SK-N-SH (cell line): ENCODE data around the gene PDIA4. TPM values are rescaled to one million over a fixed set of nuclear protein-coding genes. Genes with fewer than 3 reads are reported as not detected.

Experiments
- CTCF ChIA-PET: fragments of 300-600, 350-600 bp; formaldehyde crosslinking; extraction: SDS; loops from one replicate; lab custom pipeline; 2021; lab: Yijun Ruan, JAX
- POLR2A ChIA-PET: fragments of 350-600 bp; sonication (Branson Sonifier 250); formaldehyde crosslinking; extraction: SDS; loops from one replicate; lab custom pipeline; 2020; ENCODE audit warnings: antibody characterized with exemption, inconsistent platforms; lab: Yijun Ruan, JAX
- DNase-seq: peaks from one replicate; pipeline ENCODE4 v3.0.0; 2012
- H2AFZ ChIP-seq: fragments of 200-600 bp; sonication (generic); 2 replicates; pipeline ENCODE4 v1.8.1; 2016; ENCODE audit warnings: antibody characterized with exemption, mild to moderate bottlenecking, low read depth
- H3F3A ChIP-seq: fragments of 200-600 bp; sonication (generic); replicated peaks from 2 replicates; pipeline ENCODE3; 2016; ENCODE audit warnings: antibody characterized with exemption, mild to moderate bottlenecking; ENCODE audit not compliant: insufficient read depth
- H3K27ac ChIP-seq, 2 experiments: fragments of 200-500 bp in 1 of 2; fragments of 200-600 bp in 1 of 2; sonication (Bioruptor generic) in 1 of 2; sonication (generic), shearing (Covaris generic) in 1 of 2; 2 replicates each; pipeline versions ENCODE4 v1.5.1 to v1.6.1; 2014 to 2016; ENCODE audit warnings: low read depth in 2 of 2, inconsistent platforms in 1 of 2, low read length in 1 of 2, mild to moderate bottlenecking in 1 of 2, mixed read lengths in 1 of 2
- H3K27me3 ChIP-seq: fragments of 200-600 bp; sonication (generic), shearing (Covaris generic); 2 replicates; pipeline ENCODE4 v1.6.1; 2016; ENCODE audit warnings: mixed run types; ENCODE audit not compliant: insufficient read depth
- H3K36me3 ChIP-seq, 2 experiments: fragments of 200-500 bp in 1 of 2; fragments of 200-600 bp in 1 of 2; sonication (Bioruptor generic) in 1 of 2; sonication (generic) in 1 of 2; replicated peaks in 1 of 2; 2 replicates each; pipeline versions ENCODE3 to v1.5.1; 2014 to 2016; ENCODE audit warnings: low read length in 1 of 2, mild to moderate bottlenecking in 1 of 2; ENCODE audit not compliant: insufficient read depth in 2 of 2, control insufficient read depth in 1 of 2
- H3K4me1 ChIP-seq, 2 experiments: fragments of 200-500 bp in 1 of 2; fragments of 200-600 bp in 1 of 2; sonication (Bioruptor generic) in 1 of 2; sonication (generic), shearing (Covaris generic) in 1 of 2; 2 replicates each; pipeline versions ENCODE4 v1.5.1 to v1.6.1; 2014 to 2016; ENCODE audit warnings: low read depth in 1 of 2, low read length in 1 of 2, mixed run types in 1 of 2; ENCODE audit not compliant: insufficient read depth in 2 of 2, control insufficient read depth in 1 of 2
- H3K4me2 ChIP-seq: fragments of 200-600 bp; sonication (generic), shearing (Covaris generic); 2 replicates; pipeline ENCODE4 v1.6.1; 2017; ENCODE audit warnings: mixed run types
- H3K4me3 ChIP-seq, 2 experiments: fragments of 200-500 bp in 1 of 2; fragments of 200-600 bp in 1 of 2; sonication (Bioruptor generic) in 1 of 2; sonication (generic), shearing (Covaris generic) in 1 of 2; 2 replicates each; pipeline versions ENCODE4 v1.5.1 to v1.8.1; 2014 to 2016; ENCODE audit warnings: low read depth in 2 of 2, inconsistent platforms in 1 of 2, low read length in 1 of 2, mild to moderate bottlenecking in 1 of 2, mixed read lengths in 1 of 2, moderate library complexity in 1 of 2
- H3K79me2 ChIP-seq: fragments of 200-600 bp; sonication (generic); 2 replicates; pipeline ENCODE4 v1.8.1; 2017; ENCODE audit warnings: mild to moderate bottlenecking; ENCODE audit not compliant: insufficient read depth
- H3K9ac ChIP-seq: fragments of 200-600 bp; sonication (generic); 2 replicates; pipeline ENCODE4 v1.6.1; 2017; ENCODE audit warnings: mixed run types
- H3K9me2 ChIP-seq: fragments of 200-600 bp; sonication (generic); 2 replicates; pipeline ENCODE4 v1.6.1; 2017; ENCODE audit warnings: mixed run types
- H3K9me3 ChIP-seq: fragments of 200-600 bp; sonication (generic); 2 replicates; pipeline ENCODE4 v1.6.1; 2017; ENCODE audit warnings: mixed run types, mild to moderate bottlenecking, moderate library complexity
- H4K20me1 ChIP-seq: fragments of 200-600 bp; sonication (generic); 2 replicates; pipeline ENCODE4 v1.6.1; 2017; ENCODE audit warnings: mild to moderate bottlenecking, mixed run types; ENCODE audit not compliant: insufficient read depth
- CHD2 ChIP-seq: fragments of 150-350 bp; IDR thresholded peaks from 2 replicates; pipeline ENCODE4 v1.6.1; 2018; ENCODE audit warnings: low read length; ENCODE audit not compliant: partially characterized antibody
- GABPA ChIP-seq: IDR thresholded peaks from 2 replicates; pipeline ENCODE4 v1.4.0; 2012; ENCODE audit warnings: low read depth, mild to moderate bottlenecking
- NFIC ChIP-seq: IDR thresholded peaks from 2 replicates; pipeline ENCODE4 v1.4.0; 2012; ENCODE audit warnings: borderline replicate concordance
- NRF1 ChIP-seq: IDR thresholded peaks from 2 replicates; pipeline ENCODE4 v1.6.1; 2012; ENCODE audit warnings: low read depth, mild to moderate bottlenecking, low read length
- POLR2AphosphoS5 ChIP-seq: IDR thresholded peaks from 2 replicates; pipeline ENCODE4 v1.6.1; 2012; ENCODE audit warnings: low read depth, low read length
- RAD21 ChIP-seq: IDR thresholded peaks from 2 replicates; pipeline ENCODE4 v1.6.1; 2012; ENCODE audit warnings: mild to moderate bottlenecking, low read length
- RCOR1 ChIP-seq: fragments of 150-350 bp; IDR thresholded peaks from 2 replicates; pipeline ENCODE4 v1.6.1; 2017; ENCODE audit warnings: antibody characterized with exemption, low read length
- TAF1 ChIP-seq: IDR thresholded peaks from 2 replicates; pipeline ENCODE4 v1.6.1; 2012; ENCODE audit warnings: low read depth, mild to moderate bottlenecking, low read length, moderate library complexity, borderline replicate concordance
- TEAD4 ChIP-seq: IDR thresholded peaks from 2 replicates; pipeline ENCODE4 v1.4.0; 2012; ENCODE audit warnings: mild to moderate bottlenecking, borderline replicate concordance; ENCODE audit not compliant: insufficient read depth
- WGBS: methylation state at CpG from one replicate; pipeline ENCODE4 v1.1.6; 2017; ENCODE audit warnings: low lambda C conversion rate; 5-methylcytosine and 5-hydroxymethylcytosine counted together
- polyA plus RNA-seq, 3 experiments: library from polyadenylated mRNA; depleted of rRNA; stranded (reverse); fragments of >200 nt; gene quantifications; 2 replicates each; pipeline ENCODE4 v1.2.3, GENCODE V29; 2012
- TF ChIP-seq, protein P1 (sequence below): fragments of 200-600 bp; sonication (generic); IDR thresholded peaks from 2 replicates; pipeline ENCODE4 v1.6.1; 2017; ENCODE audit warnings: antibody characterized with exemption, mild to moderate bottlenecking, moderate library complexity
- TF ChIP-seq, protein P2 (sequence below): IDR thresholded peaks from 2 replicates; pipeline ENCODE4 v1.4.0; 2012; ENCODE audit warnings: low read depth, borderline replicate concordance
- TF ChIP-seq, protein P3 (sequence below): IDR thresholded peaks from 2 replicates; pipeline ENCODE4 v1.6.1; 2012; ENCODE audit warnings: mild to moderate bottlenecking, low read depth, low read length, moderate library complexity
- TF ChIP-seq, protein P4 (sequence below): IDR thresholded peaks from 2 replicates; pipeline ENCODE4; 2012
- TF ChIP-seq, protein P5 (sequence below): fragments of 150-350 bp; IDR thresholded peaks from 2 replicates; pipeline ENCODE4 v1.6.1; 2016; ENCODE audit warnings: mild to moderate bottlenecking, low read depth, low read length

Gene PDIA4
- polyA plus RNA-seq, 1 of the 3 experiments (the other 2 are of a cell fraction): 400 TPM

DNA sequence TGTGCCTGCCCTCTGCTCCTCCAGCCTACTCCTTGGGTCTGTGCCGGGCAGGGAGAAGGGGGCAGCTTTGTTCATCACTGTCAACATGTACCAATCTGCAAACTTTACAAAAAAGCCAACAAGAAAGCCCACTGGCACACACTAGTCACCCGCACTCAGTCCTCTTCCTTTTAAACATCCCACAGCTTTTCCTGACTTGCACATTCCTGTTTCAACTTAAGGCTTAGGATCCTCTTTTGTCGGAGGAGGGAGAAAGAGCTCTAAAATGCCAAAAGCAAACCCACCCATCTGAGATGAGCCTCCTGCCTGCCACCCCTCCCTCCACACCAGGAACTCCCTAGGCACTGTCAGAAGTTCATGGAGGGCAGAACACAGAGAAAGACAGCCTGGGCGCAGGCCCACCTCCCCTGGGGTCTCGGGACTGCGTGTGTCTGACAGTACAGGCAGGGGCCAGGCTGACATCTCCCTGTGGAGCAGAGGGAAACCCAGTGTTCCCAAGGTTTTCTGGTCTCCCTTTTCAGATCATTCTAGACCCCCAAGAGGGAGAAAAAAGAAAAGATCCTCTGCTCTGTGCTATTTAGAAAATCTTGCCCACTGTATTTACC is 5.4 kb downstream of the PDIA4 start:
- H4K20me1 ChIP-seq: 0 out of 2 replicates have a peak, but pooled peaks cover 11% of the 10 kb centered on the region
- ChIA-PET CTCF (interaction anchor here (5.3 to 9.0 kb wide), 2 partner anchors 17 to 43 kb away, joined by 27 to 72 read pairs; no protein-coding TSS in a partner anchor), POLR2A (interaction anchor here (1.0 kb wide), 1 partner anchor 43 kb away, joined by 3 read pairs; no protein-coding TSS in a partner anchor)
- H3K4me1 ChIP-seq: peaks cover 5 to 19% of the 10 kb centered on the region in 2 experiments; a peak in 3 of 4 replicates
- no peak for DNase-seq
- H3K4me3 ChIP-seq: no peak overlapping the region
- H2AFZ ChIP-seq: no peak overlapping the region
- TF ChIP-seq, protein P1, sequence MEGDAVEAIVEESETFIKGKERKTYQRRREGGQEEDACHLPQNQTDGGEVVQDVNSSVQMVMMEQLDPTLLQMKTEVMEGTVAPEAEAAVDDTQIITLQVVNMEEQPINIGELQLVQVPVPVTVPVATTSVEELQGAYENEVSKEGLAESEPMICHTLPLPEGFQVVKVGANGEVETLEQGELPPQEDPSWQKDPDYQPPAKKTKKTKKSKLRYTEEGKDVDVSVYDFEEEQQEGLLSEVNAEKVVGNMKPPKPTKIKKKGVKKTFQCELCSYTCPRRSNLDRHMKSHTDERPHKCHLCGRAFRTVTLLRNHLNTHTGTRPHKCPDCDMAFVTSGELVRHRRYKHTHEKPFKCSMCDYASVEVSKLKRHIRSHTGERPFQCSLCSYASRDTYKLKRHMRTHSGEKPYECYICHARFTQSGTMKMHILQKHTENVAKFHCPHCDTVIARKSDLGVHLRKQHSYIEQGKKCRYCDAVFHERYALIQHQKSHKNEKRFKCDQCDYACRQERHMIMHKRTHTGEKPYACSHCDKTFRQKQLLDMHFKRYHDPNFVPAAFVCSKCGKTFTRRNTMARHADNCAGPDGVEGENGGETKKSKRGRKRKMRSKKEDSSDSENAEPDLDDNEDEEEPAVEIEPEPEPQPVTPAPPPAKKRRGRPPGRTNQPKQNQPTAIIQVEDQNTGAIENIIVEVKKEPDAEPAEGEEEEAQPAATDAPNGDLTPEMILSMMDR: no peak
- TF ChIP-seq POLR2AphosphoS5: no peak
- TF ChIP-seq, protein P2, sequence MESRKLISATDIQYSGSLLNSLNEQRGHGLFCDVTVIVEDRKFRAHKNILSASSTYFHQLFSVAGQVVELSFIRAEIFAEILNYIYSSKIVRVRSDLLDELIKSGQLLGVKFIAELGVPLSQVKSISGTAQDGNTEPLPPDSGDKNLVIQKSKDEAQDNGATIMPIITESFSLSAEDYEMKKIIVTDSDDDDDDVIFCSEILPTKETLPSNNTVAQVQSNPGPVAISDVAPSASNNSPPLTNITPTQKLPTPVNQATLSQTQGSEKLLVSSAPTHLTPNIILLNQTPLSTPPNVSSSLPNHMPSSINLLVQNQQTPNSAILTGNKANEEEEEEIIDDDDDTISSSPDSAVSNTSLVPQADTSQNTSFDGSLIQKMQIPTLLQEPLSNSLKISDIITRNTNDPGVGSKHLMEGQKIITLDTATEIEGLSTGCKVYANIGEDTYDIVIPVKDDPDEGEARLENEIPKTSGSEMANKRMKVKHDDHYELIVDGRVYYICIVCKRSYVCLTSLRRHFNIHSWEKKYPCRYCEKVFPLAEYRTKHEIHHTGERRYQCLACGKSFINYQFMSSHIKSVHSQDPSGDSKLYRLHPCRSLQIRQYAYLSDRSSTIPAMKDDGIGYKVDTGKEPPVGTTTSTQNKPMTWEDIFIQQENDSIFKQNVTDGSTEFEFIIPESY: no peak
- TF ChIP-seq TEAD4: no peak
- no peak for TF ChIP-seq CHD2
- WGBS: 93% methylated on average over 6 of the region's 6 CpGs
- H3K9me3 ChIP-seq: no peaks in the 10 kb centered on the region
- H3K79me2 ChIP-seq: peaks cover 89% of the 10 kb centered on the region
- H3K36me3 ChIP-seq: peaks cover 15 to 34% of the 10 kb centered on the region in 2 experiments
- H3K4me2 ChIP-seq: no peak overlapping the region
- H3K9ac ChIP-seq: no peak overlapping the region
- no peak overlapping the region; a peak in 1 of 4 replicates for H3K27ac ChIP-seq
- H3K9me2 ChIP-seq: no peaks in the 10 kb centered on the region
- H3K27me3 ChIP-seq: no peaks in the 10 kb centered on the region
- no peaks in the 10 kb centered on the region for H3F3A ChIP-seq

DNA sequence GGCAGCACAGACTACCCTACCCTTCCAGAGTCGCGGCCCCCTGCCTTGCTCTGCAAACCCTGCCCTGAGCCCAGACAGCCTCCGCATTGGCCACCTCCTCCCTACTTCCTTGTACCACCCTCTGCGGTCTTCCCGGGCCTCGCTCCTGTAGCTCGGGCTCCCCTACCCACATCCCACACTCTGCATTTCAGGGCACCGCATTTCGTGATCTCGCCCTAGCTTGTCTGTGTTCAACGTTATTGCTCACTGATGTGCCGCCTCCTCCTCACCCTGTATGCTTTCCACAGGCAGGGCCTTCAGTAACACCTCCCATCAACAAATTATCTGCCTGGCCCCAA is 6.6 kb downstream of the PDIA4 start:
- H3K4me2 ChIP-seq: no peak overlapping the region
- DNase-seq: no peak
- POLR2A ChIA-PET: interaction anchor here (1.0 kb wide), 1 partner anchor 21 kb away, joined by 3 read pairs; no protein-coding TSS in a partner anchor
- CTCF ChIA-PET: interaction anchor here (5.3 to 9.0 kb wide), 2 partner anchors 16 to 44 kb away, joined by 27 to 72 read pairs; no protein-coding TSS in a partner anchor
- H3K27me3 ChIP-seq: no peaks in the 10 kb centered on the region
- H3K79me2 ChIP-seq: peaks cover 78% of the 10 kb centered on the region
- H3K9me2 ChIP-seq: no peaks in the 10 kb centered on the region
- H3K9me3 ChIP-seq: no peaks in the 10 kb centered on the region
- peaks cover 2 to 13% of the 10 kb centered on the region in 2 experiments; a peak in 3 of 4 replicates for H3K4me1 ChIP-seq
- H3K27ac ChIP-seq: no peak overlapping the region
- H2AFZ ChIP-seq: no peak overlapping the region
- H3K9ac ChIP-seq: no peak overlapping the region
- no peak overlapping the region for H3K4me3 ChIP-seq
- TF ChIP-seq NFIC (no peak), TAF1 (no peak), RAD21 (no peak), GABPA (no peak), NRF1 (no peak), RCOR1 (no peak)
- TF ChIP-seq, protein P3, sequence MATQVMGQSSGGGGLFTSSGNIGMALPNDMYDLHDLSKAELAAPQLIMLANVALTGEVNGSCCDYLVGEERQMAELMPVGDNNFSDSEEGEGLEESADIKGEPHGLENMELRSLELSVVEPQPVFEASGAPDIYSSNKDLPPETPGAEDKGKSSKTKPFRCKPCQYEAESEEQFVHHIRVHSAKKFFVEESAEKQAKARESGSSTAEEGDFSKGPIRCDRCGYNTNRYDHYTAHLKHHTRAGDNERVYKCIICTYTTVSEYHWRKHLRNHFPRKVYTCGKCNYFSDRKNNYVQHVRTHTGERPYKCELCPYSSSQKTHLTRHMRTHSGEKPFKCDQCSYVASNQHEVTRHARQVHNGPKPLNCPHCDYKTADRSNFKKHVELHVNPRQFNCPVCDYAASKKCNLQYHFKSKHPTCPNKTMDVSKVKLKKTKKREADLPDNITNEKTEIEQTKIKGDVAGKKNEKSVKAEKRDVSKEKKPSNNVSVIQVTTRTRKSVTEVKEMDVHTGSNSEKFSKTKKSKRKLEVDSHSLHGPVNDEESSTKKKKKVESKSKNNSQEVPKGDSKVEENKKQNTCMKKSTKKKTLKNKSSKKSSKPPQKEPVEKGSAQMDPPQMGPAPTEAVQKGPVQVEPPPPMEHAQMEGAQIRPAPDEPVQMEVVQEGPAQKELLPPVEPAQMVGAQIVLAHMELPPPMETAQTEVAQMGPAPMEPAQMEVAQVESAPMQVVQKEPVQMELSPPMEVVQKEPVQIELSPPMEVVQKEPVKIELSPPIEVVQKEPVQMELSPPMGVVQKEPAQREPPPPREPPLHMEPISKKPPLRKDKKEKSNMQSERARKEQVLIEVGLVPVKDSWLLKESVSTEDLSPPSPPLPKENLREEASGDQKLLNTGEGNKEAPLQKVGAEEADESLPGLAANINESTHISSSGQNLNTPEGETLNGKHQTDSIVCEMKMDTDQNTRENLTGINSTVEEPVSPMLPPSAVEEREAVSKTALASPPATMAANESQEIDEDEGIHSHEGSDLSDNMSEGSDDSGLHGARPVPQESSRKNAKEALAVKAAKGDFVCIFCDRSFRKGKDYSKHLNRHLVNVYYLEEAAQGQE: no peak
- TF ChIP-seq, protein P4, sequence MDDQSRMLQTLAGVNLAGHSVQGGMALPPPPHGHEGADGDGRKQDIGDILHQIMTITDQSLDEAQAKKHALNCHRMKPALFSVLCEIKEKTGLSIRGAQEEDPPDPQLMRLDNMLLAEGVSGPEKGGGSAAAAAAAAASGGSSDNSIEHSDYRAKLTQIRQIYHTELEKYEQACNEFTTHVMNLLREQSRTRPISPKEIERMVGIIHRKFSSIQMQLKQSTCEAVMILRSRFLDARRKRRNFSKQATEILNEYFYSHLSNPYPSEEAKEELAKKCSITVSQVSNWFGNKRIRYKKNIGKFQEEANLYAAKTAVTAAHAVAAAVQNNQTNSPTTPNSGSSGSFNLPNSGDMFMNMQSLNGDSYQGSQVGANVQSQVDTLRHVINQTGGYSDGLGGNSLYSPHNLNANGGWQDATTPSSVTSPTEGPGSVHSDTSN: no peak
- TF ChIP-seq, protein P5, sequence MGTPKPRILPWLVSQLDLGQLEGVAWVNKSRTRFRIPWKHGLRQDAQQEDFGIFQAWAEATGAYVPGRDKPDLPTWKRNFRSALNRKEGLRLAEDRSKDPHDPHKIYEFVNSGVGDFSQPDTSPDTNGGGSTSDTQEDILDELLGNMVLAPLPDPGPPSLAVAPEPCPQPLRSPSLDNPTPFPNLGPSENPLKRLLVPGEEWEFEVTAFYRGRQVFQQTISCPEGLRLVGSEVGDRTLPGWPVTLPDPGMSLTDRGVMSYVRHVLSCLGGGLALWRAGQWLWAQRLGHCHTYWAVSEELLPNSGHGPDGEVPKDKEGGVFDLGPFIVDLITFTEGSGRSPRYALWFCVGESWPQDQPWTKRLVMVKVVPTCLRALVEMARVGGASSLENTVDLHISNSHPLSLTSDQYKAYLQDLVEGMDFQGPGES: no peak
- H4K20me1 ChIP-seq: 0 out of 2 replicates have a peak, but pooled peaks cover 11% of the 10 kb centered on the region
- WGBS: 96% methylated on average over 12 of the region's 12 CpGs
- peaks cover 18 to 39% of the 10 kb centered on the region in 2 experiments for H3K36me3 ChIP-seq
- no peaks in the 10 kb centered on the region for H3F3A ChIP-seq
